Breast epithelium (tissue), 4 donors: ENCODE measurements around the gene GSTT2. TPM values are rescaled to one million over a fixed set of nuclear protein-coding genes. Genes with fewer than 3 reads are reported as not detected.
A peak's percentile ranks its signal among the peaks of the same experiment; 100 is the strongest.
"Not testable (repeated sequence)": the region's sequence is repeated elsewhere in the genome, so short reads cannot be mapped to it uniquely, and the experiment has no call there.

Source experiments
- DNase-seq, 2 donors: peaks; one replicate each; pipeline ENCODE4 v3.0.0-alpha.2; 2019; ENCODE audit warnings: low spot score in 2 of 2
- H3K27ac ChIP-seq, 2 donors: fragments of 200-600 bp; sonication (generic) in 1 of 2; one replicate each; pipeline ENCODE4 v1.5.1; 2016 to 2019; ENCODE audit warnings: mild to moderate bottlenecking in 1 of 2
- H3K27me3 ChIP-seq, 2 donors: fragments of 200-600 bp; sonication (generic) in 1 of 2; one replicate each; pipeline versions ENCODE4 v1.5.1 to v1.6.0; 2017 to 2019; ENCODE audit warnings: control low read depth in 1 of 2, mild to moderate bottlenecking in 1 of 2
- H3K36me3 ChIP-seq: fragments of 200-600 bp; one replicate; pipeline ENCODE4 v1.5.1; 2019
- H3K4me1 ChIP-seq, 2 donors: fragments of 200-600 bp; sonication (generic); one replicate each; pipeline ENCODE4 v1.5.1; 2016 to 2019; ENCODE audit warnings: control low read depth in 1 of 2
- H3K4me3 ChIP-seq, 3 donors: fragments of 200-600 bp; sonication (generic); 1 replicate in 2 of 3; 2 replicates in 1 of 3; pipeline ENCODE4 v1.5.1; 2016 to 2019; ENCODE audit warnings: mild to moderate bottlenecking in 3 of 3, moderate library complexity in 2 of 3
- H3K9me3 ChIP-seq, 2 donors: fragments of 200-600 bp; sonication (generic) in 1 of 2; one replicate each; pipeline ENCODE4 v1.5.1; 2016 to 2019; ENCODE audit warnings: control low read depth in 1 of 2
- POLR2A ChIP-seq: fragments of 450-650 bp; IDR thresholded peaks from one replicate; pipeline ENCODE4 v1.6.1; 2016; ENCODE audit warnings: antibody characterized with exemption, mild to moderate bottlenecking, moderate library complexity
- POLR2AphosphoS5 ChIP-seq, 3 donors: sonication (generic); formaldehyde crosslinking; IDR thresholded peaks; one replicate each; pipeline ENCODE4 v1.6.1; 2017; ENCODE audit warnings: antibody characterized with exemption in 3 of 3
- intact Hi-C: fragments of 100-400 bp; cut with DNase I; formaldehyde crosslinking; loops from one replicate; pipeline ENCODE4 v1.15.1; 2023; ENCODE audit warnings: low total_unique reads
- total RNA-seq, 3 donors: library from RNA; depleted of rRNA; stranded (reverse); fragments of >200 nt; gene quantifications; one replicate each; pipeline ENCODE4 v1.1.0, GENCODE V29; 2016
- TF ChIP-seq, protein P1 (sequence below), 3 donors: fragments of 450-650 bp; IDR thresholded peaks; one replicate each; pipeline ENCODE4 v1.5.1; 2016 to 2017; ENCODE audit warnings: antibody characterized with exemption in 3 of 3, mild to moderate bottlenecking in 3 of 3, moderate library complexity in 3 of 3

Gene GSTT2
- total RNA-seq, 3 donors from 2014 or later = not detected

DNA sequence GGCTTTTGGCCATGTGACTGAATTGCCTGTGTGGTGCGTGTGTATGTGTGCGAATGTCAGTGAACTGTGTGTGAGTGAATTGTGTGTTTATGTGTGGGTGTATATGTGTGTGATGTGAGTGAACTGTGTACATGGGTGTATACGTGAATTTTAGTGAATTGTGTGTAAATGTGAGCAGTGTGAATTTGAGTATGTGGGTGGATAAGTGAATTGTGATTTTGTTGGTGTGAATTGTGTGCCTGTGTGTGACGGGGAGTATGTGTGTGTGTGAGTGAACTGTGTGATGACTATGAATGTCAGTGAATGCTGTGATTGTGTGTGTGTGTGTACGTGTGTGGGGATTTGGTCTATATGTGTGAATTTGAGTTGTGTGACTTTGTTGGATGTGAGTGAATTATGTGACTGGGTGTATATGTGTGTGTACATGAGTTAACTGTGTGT is 9.7 kb upstream of the GSTT2 start:
- TF ChIP-seq POLR2AphosphoS5 (IDR thresholded peaks at IDR 0.05) = no peak
- TF ChIP-seq POLR2A = no peak
- TF ChIP-seq, protein P1, sequence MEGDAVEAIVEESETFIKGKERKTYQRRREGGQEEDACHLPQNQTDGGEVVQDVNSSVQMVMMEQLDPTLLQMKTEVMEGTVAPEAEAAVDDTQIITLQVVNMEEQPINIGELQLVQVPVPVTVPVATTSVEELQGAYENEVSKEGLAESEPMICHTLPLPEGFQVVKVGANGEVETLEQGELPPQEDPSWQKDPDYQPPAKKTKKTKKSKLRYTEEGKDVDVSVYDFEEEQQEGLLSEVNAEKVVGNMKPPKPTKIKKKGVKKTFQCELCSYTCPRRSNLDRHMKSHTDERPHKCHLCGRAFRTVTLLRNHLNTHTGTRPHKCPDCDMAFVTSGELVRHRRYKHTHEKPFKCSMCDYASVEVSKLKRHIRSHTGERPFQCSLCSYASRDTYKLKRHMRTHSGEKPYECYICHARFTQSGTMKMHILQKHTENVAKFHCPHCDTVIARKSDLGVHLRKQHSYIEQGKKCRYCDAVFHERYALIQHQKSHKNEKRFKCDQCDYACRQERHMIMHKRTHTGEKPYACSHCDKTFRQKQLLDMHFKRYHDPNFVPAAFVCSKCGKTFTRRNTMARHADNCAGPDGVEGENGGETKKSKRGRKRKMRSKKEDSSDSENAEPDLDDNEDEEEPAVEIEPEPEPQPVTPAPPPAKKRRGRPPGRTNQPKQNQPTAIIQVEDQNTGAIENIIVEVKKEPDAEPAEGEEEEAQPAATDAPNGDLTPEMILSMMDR (IDR thresholded peaks at IDR 0.05) = no peak
- Histone ChIP-seq H3K27me3 (no peaks in the 10 kb centered on the region), H3K36me3 (peaks cover 4% of the 10 kb centered on the region), H3K4me1 (no peaks in the 10 kb centered on the region), H3K9me3 (no peaks in the 10 kb centered on the region), H3K27ac (no peak overlapping the region), H3K4me3 (no peak overlapping the region)
- intact Hi-C loops = no loop called here
- DNase-seq = no peak

GRCh38 chr22:23970816-23971486 is 9.0 kb upstream of the GSTT2 start:
- H3K27me3 ChIP-seq = no peaks in the 10 kb centered on the region
- no peak for TF ChIP-seq POLR2A
- TF ChIP-seq, protein P1 (IDR thresholded peaks at IDR 0.05) = no peak
- TF ChIP-seq POLR2AphosphoS5 (IDR thresholded peaks at IDR 0.05) = no peak
- no peak overlapping the region for H3K27ac ChIP-seq
- intact Hi-C loops = no loop called here
- no peaks in the 10 kb centered on the region for H3K9me3 ChIP-seq
- H3K4me1 ChIP-seq = no peaks in the 10 kb centered on the region
- peaks cover 4% of the 10 kb centered on the region for H3K36me3 ChIP-seq
- no peak for DNase-seq
- H3K4me3 ChIP-seq = no peak overlapping the region

DNA sequence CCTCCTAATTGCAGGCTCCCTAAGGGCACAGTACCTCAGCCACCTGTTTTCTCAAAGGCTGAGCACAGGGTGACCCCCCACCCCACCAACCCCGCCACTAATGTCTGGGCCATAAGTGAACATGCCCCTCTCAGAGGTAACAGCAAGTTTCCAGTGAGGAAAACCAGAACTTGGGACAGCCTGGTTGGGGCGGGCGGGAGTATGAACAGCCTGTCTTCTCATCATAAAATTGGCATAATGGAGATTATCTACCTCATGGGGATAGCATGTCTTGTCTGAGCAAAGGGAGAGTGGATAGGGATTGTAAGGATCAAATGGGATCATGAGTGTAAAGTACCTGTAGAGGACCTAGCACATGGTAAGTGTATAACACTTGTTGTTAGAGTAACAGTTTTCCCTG is 8.0 kb upstream of the GSTT2 start:
- H3K4me3 ChIP-seq, H3K36me3 ChIP-seq, H3K27ac ChIP-seq, DNase-seq, intact Hi-C loops, H3K9me3 ChIP-seq, H3K4me1 ChIP-seq, H3K27me3 ChIP-seq: not testable (repeated sequence)

- H3K36me3 ChIP-seq, H3K27me3 ChIP-seq, intact Hi-C loops, H3K27ac ChIP-seq, H3K4me1 ChIP-seq, DNase-seq, H3K4me3 ChIP-seq, H3K9me3 ChIP-seq: not testable (repeated sequence)
These were observed 5.6 kb upstream of the GSTT2 start, which contains the start of gene DDT for GRCh38 chr22:23974345-23974744. DDT (minus strand) TSS chr22:23974441; CDS start chr22:23974414, 27 bp downstream.

DNA sequence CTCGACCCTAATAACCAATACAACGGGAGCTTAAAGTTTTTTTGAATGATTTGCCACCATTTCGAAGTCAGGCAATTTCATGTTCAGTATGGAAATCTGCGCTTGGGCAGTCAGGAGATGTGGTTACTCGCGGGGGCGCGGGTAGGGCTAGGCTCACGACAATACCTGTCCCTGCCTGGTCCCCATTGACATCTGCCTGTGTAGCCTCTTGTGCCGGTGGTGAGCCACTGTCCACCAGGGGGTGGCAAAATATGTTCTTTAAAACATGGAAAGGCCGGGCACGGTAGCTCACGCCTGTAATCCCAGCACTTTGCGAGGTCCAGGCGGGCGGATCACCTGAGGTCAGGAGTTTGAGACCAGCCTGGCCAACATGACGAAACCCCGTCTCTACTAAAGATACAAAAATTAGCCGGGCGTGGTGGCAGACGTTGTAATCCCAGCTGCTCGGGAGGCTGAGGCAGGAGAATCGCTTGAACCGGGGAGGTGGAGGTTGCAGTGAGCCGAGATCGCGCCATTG is 5.0 kb upstream of the GSTT2 start:
- H3K27ac ChIP-seq, DNase-seq, H3K9me3 ChIP-seq, H3K4me1 ChIP-seq, H3K4me3 ChIP-seq, intact Hi-C loops, H3K27me3 ChIP-seq, H3K36me3 ChIP-seq: not testable (repeated sequence)

- intact Hi-C loops, H3K4me1 ChIP-seq, H3K9me3 ChIP-seq, H3K27me3 ChIP-seq, H3K4me3 ChIP-seq, H3K36me3 ChIP-seq, DNase-seq, H3K27ac ChIP-seq: not testable (repeated sequence)
These were observed 2.6 kb upstream of the GSTT2 start for GRCh38 chr22:23977304-23977703.

GRCh38 chr22:23980567-23980966 is 633 bp downstream of the GSTT2 start:
- DNase-seq, intact Hi-C loops, H3K9me3 ChIP-seq, H3K36me3 ChIP-seq, H3K4me1 ChIP-seq, H3K27me3 ChIP-seq, H3K27ac ChIP-seq: not testable (repeated sequence)
- H3K4me3 ChIP-seq = peak overlapping the region in 1 of 3 donors; percentile 25

- Histone ChIP-seq H3K27me3 (no peaks in the 10 kb centered on the region), H3K4me1 (no peaks in the 10 kb centered on the region), H3K36me3 (no peaks in the 10 kb centered on the region), H3K27ac (no peak overlapping the region), H3K4me3 (no peak overlapping the region), H3K9me3 (no peaks in the 10 kb centered on the region)
- intact Hi-C loops = no loop called here
- no peak for TF ChIP-seq POLR2AphosphoS5 (IDR thresholded peaks at IDR 0.05)
- TF ChIP-seq, protein P1 (IDR thresholded peaks at IDR 0.05) = peak in 1 of 3 donors; percentile 37
- DNase-seq = no peak
These were observed 4.5 kb downstream of the GSTT2 start for GRCh38 chr22:23984430-23984829.

GRCh38 chr22:23986089-23986488 is 6.2 kb downstream of the GSTT2 start:
- intact Hi-C loops, H3K9me3 ChIP-seq, H3K27ac ChIP-seq, H3K4me1 ChIP-seq, H3K4me3 ChIP-seq, H3K27me3 ChIP-seq, DNase-seq, H3K36me3 ChIP-seq: not testable (repeated sequence)

GRCh38 chr22:23986538-23987178 is 6.7 kb downstream of the GSTT2 start:
- H3K36me3 ChIP-seq, intact Hi-C loops, H3K4me1 ChIP-seq, DNase-seq, H3K4me3 ChIP-seq, H3K27ac ChIP-seq, H3K27me3 ChIP-seq, H3K9me3 ChIP-seq: not testable (repeated sequence)
